ENCODE measurements around the gene ROR1. TPM values are rescaled to one million over a fixed set of nuclear protein-coding genes. Genes with fewer than 3 reads are reported as not detected.

The ROR1 gene
- total and polyA plus RNA-seq, 9 of the 15 experiments (the other 6 are each of a cell fraction or from before 2014, with no cell fraction given), result 0.02 TPM; not detected in 8

DNA sequence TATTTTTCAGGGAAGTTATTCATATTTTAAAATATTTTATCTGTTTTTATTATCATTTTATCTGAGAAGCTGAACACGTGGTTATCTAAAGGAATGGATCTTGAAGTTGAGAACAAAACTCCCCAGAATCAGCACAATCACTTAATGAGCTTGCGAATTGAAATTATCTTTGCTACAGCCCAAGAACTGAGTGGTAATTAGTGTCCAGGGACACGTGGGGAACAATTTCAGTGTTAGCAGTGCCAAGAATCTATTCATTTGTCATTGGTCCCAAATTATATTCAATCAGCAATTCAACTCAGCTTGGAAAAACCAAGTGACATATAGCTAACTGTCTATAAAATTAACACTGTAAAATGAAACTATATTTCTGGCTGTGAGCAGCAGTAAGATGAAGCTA is 232.0 kb downstream of the ROR1 start (continued):
- TF ChIP-seq CHD7 (IDR thresholded peaks at IDR 0.05; ENCODE audit: low read depth, low read length), result no peak
- TF ChIP-seq ARID1B (IDR thresholded peaks at IDR 0.05), result no peak
- no peak for TF ChIP-seq FOXJ2 (tag; IDR thresholded peaks at IDR 0.05)
- no peak for TF ChIP-seq POLR2A (conservative IDR thresholded peaks at IDR 0.05)
- no peak for TF ChIP-seq SMAD4 (CRISPR knock-in tag; conservative IDR thresholded peaks at IDR 0.05)
